ENCODE data around the gene PHF21A. TPM values are rescaled to one million over a fixed set of nuclear protein-coding genes. Genes with fewer than 3 reads are reported as not detected.
"Not testable (repeated sequence)": the region's sequence is repeated elsewhere in the genome, so short reads cannot be mapped to it uniquely, and the experiment has no call there.

Gene PHF21A
- total RNA-seq, 2 experiments from 2014 or later: 23.1 to 56.1 TPM

GRCh38 chr11:45907911-45908370 lies 213.3 kb downstream of the PHF21A start:
- Histone ChIP-seq H2AFZ (ENCODE audit: low read length) (no peak overlapping the region), H3K9me2 (ENCODE audit: insufficient read depth, low read length) (no peaks in the 10 kb centered on the region), H3K4me2 (ENCODE audit: low read length) (no peak overlapping the region), H3K4me1 (ENCODE audit: insufficient read depth, low read length, poor library complexity, severe bottlenecking) (no peaks in the 10 kb centered on the region), H3K9me3 (ENCODE audit: low read length) (no peaks in the 10 kb centered on the region), H3K79me2 (ENCODE audit: insufficient read depth, low read depth, low read length) (no peaks in the 10 kb centered on the region), H3K4me3 (ENCODE audit: low read depth, low read length, poor library complexity, severe bottlenecking) (no peak overlapping the region), H3K27ac (ENCODE audit: low read depth, low read length, poor library complexity, severe bottlenecking) (no peak overlapping the region), H4K20me1 (ENCODE audit: insufficient read depth, low read length) (no peaks in the 10 kb centered on the region), H3K36me3 (ENCODE audit: insufficient read depth, low read length) (peaks cover 33% of the 10 kb centered on the region)
- ChIA-PET CTCF (ENCODE audit: unreplicated experiment) (no interaction called here), POLR2A (no interaction called here)
- BruUV-seq (replicated peaks): no TSS peak
- intact Hi-C loops (cut with micrococcal nuclease; ENCODE audit: unreplicated experiment): no loop called here
- TF ChIP-seq CTCF (conservative IDR thresholded peaks at IDR 0.05; ENCODE audit: low read length): no peak
- TF ChIP-seq EZH2phosphoT487 (IDR thresholded peaks at IDR 0.05; ENCODE audit: borderline replicate concordance, low read depth, low read length): no peak
- no peak for DNase-seq (ENCODE audit: low spot score)

- Histone ChIP-seq H3K9me2 (ENCODE audit: insufficient read depth, low read length) (no peaks in the 10 kb centered on the region), H3K4me1 (ENCODE audit: insufficient read depth, low read length, poor library complexity, severe bottlenecking) (no peaks in the 10 kb centered on the region), H3K36me3 (ENCODE audit: insufficient read depth, low read length) (peaks cover 25% of the 10 kb centered on the region), H3K9me3 (ENCODE audit: low read length) (no peaks in the 10 kb centered on the region), H3K4me3 (ENCODE audit: low read depth, low read length, poor library complexity, severe bottlenecking) (no peak within 1 kb of the TSS), H3K4me2 (ENCODE audit: low read length) (no peak within 1 kb of the TSS), H3K79me2 (ENCODE audit: insufficient read depth, low read depth, low read length) (no peaks in the 10 kb centered on the region), H3K27ac (ENCODE audit: low read depth, low read length, poor library complexity, severe bottlenecking) (no peak within 1 kb of the TSS), H2AFZ (ENCODE audit: low read length) (no peak within 1 kb of the TSS), H4K20me1 (ENCODE audit: insufficient read depth, low read length) (no peaks in the 10 kb centered on the region)
- intact Hi-C loops (cut with micrococcal nuclease; ENCODE audit: unreplicated experiment): no loop called here
- no TSS peak for BruUV-seq (replicated peaks)
- DNase-seq (ENCODE audit: low spot score): no peak
- TF ChIP-seq CTCF (conservative IDR thresholded peaks at IDR 0.05; ENCODE audit: low read length): no peak
- TF ChIP-seq EZH2phosphoT487 (IDR thresholded peaks at IDR 0.05; ENCODE audit: borderline replicate concordance, low read depth, low read length): no peak
- ChIA-PET POLR2A (no interaction called here), CTCF (ENCODE audit: unreplicated experiment) (no interaction called here)
Observed at GRCh38 chr11:45906965-45907611, 214.2 kb downstream of the PHF21A start, which contains the start of gene FREY1. Gene FREY1, minus strand, starts transcription at chr11:45907271. Its CDS starts 26 bp downstream, at chr11:45907245.

- no peak overlapping the region for H3K4me2 ChIP-seq (ENCODE audit: low read length)
- H2AFZ ChIP-seq (ENCODE audit: low read length): no peak overlapping the region
- ChIA-PET CTCF (ENCODE audit: unreplicated experiment) (interaction anchor here (0.7 kb wide), 1 partner anchor 160 kb away, joined by 3 read pairs; no protein-coding TSS in a partner anchor), POLR2A (no interaction called here)
- DNase-seq (ENCODE audit: low spot score): no peak
- H3K79me2 ChIP-seq (ENCODE audit: insufficient read depth, low read depth, low read length): no peaks in the 10 kb centered on the region
- H3K4me3 ChIP-seq (ENCODE audit: low read depth, low read length, poor library complexity, severe bottlenecking): no peak overlapping the region
- H3K9me2 ChIP-seq (ENCODE audit: insufficient read depth, low read length): no peaks in the 10 kb centered on the region
- no peaks in the 10 kb centered on the region for H3K9me3 ChIP-seq (ENCODE audit: low read length)
- intact Hi-C loops (cut with micrococcal nuclease; ENCODE audit: unreplicated experiment): no loop called here
- H3K27ac ChIP-seq (ENCODE audit: low read depth, low read length, poor library complexity, severe bottlenecking): no peak overlapping the region
- no peaks in the 10 kb centered on the region for H4K20me1 ChIP-seq (ENCODE audit: insufficient read depth, low read length)
- no TSS peak for BruUV-seq (replicated peaks)
- H3K4me1 ChIP-seq (ENCODE audit: insufficient read depth, low read length, poor library complexity, severe bottlenecking): no peaks in the 10 kb centered on the region
- peaks cover 16% of the 10 kb centered on the region for H3K36me3 ChIP-seq (ENCODE audit: insufficient read depth, low read length)
- TF ChIP-seq EZH2phosphoT487 (IDR thresholded peaks at IDR 0.05; ENCODE audit: borderline replicate concordance, low read depth, low read length) (no peak), CTCF (conservative IDR thresholded peaks at IDR 0.05; ENCODE audit: low read length) (no peak)
Observed at GRCh38 chr11:45906096-45906682, 215.1 kb downstream of the PHF21A start.

GRCh38 chr11:45905576-45905975 lies 215.7 kb downstream of the PHF21A start:
- H2AFZ ChIP-seq (ENCODE audit: low read length); H3K9me2 ChIP-seq (ENCODE audit: insufficient read depth, low read length); H3K4me3 ChIP-seq (ENCODE audit: low read depth, low read length, poor library complexity, severe bottlenecking); H4K20me1 ChIP-seq (ENCODE audit: insufficient read depth, low read length); CTCF ChIA-PET (ENCODE audit: unreplicated experiment); H3K27ac ChIP-seq (ENCODE audit: low read depth, low read length, poor library complexity, severe bottlenecking); H3K4me2 ChIP-seq (ENCODE audit: low read length); POLR2A ChIA-PET; H3K79me2 ChIP-seq (ENCODE audit: insufficient read depth, low read depth, low read length); intact Hi-C loops (cut with micrococcal nuclease; ENCODE audit: unreplicated experiment); H3K4me1 ChIP-seq (ENCODE audit: insufficient read depth, low read length, poor library complexity, severe bottlenecking); H3K9me3 ChIP-seq (ENCODE audit: low read length); DNase-seq (ENCODE audit: low spot score); BruUV-seq (replicated peaks): not testable (repeated sequence)
- H3K36me3 ChIP-seq (ENCODE audit: insufficient read depth, low read length): peaks cover 11% of the 10 kb centered on the region
